ENCODE results near the gene OTUD1.

OTUD1 gene

DNA sequence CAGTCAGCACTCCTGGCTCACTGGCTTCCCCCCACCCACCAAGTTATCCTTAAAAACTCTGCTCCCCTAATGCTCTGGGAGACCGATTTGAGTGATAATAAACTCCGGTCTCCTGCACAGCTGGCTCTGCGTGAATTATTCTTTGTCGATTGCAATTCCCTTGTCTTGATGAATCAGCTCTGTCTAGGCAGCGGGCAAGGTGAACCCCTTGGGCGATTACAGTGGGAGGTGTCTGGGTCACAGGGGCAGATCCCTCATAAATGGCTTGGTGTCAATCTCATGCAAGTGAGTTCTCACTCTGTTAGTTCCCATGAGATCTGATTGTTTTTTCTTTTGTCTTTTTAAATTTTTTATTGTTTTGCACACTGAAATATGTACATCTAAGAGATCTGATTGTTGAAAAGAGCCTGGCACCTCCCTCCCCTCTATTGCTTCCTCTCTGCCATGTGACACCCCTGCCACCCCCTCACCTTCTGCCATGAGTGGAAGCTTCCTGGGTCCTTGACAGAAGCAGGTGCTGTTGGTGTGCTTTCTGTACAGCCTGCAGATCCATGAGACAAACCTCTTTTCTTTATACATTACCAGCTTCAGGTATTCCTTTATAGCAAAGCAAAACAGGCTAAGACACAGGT is 20.5 kb downstream of the OTUD1 start:
- no peak for DNase-seq (ENCODE audit: low read depth)
- H3K4me3 ChIP-seq (replicated peaks; ENCODE audit: low read depth, low read length) = no peak overlapping the region
- TF ChIP-seq CTCF (IDR thresholded peaks at IDR 0.05; ENCODE audit: low read length, missing control alignments) = no peak

GRCh38 chr10:23461557-23461956 is 22.7 kb downstream of the OTUD1 start:
- no peak for TF ChIP-seq CTCF (IDR thresholded peaks at IDR 0.05; ENCODE audit: low read length, missing control alignments)
- no peak overlapping the region for H3K4me3 ChIP-seq (replicated peaks; ENCODE audit: low read depth, low read length)

DNA sequence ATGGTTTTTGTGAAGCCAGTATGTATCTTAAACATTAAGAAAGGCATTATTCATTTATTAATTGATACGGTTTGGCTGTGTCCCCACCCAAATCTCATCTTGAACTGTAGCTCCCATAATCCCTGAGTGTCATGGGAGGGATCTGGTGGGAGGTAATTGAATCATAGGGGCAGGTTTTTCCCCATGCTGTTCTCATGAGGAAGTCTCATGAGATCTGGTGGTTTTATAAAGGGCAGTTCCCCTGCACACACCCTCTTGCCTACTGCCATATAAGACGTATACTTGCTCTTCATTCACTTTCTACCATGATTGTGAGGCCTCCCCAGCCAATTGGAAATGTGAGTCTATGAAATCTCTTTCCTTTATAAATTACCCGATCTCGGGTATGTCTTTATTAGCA is 28.1 kb downstream of the OTUD1 start:
- H3K4me3 ChIP-seq (replicated peaks; ENCODE audit: low read depth, low read length) = no peak overlapping the region
- DNase-seq (ENCODE audit: low read depth) = no peak
- TF ChIP-seq CTCF (IDR thresholded peaks at IDR 0.05; ENCODE audit: low read length, missing control alignments) = no peak

More at GRCh38 chr10:23461557-23461956, 22.7 kb downstream of the OTUD1 start:
- no peak for DNase-seq (ENCODE audit: low read depth)

- no peak for TF ChIP-seq CTCF (IDR thresholded peaks at IDR 0.05; ENCODE audit: low read length, missing control alignments)
- DNase-seq (ENCODE audit: low read depth) = no peak
- H3K4me3 ChIP-seq (replicated peaks; ENCODE audit: low read depth, low read length) = no peak overlapping the region
Measured at GRCh38 chr10:23467548-23467947, 28.7 kb downstream of the OTUD1 start.

- TF ChIP-seq CTCF (IDR thresholded peaks at IDR 0.05; ENCODE audit: low read length, missing control alignments) = no peak
- no peak overlapping the region for H3K4me3 ChIP-seq (replicated peaks; ENCODE audit: low read depth, low read length)
- DNase-seq (ENCODE audit: low read depth) = no peak
Measured at GRCh38 chr10:23469596-23470237, 30.8 kb downstream of the OTUD1 start.

- DNase-seq (ENCODE audit: low read depth) = no peak
- TF ChIP-seq CTCF (IDR thresholded peaks at IDR 0.05; ENCODE audit: low read length, missing control alignments) = no peak
Measured at GRCh38 chr10:23472181-23472580, 33.3 kb downstream of the OTUD1 start.

GRCh38 chr10:23474081-23474480 is 35.2 kb downstream of the OTUD1 start:
- H3K4me3 ChIP-seq (replicated peaks; ENCODE audit: low read depth, low read length) = no peak overlapping the region
- DNase-seq (ENCODE audit: low read depth) = no peak
- TF ChIP-seq CTCF (IDR thresholded peaks at IDR 0.05; ENCODE audit: low read length, missing control alignments) = no peak

More at GRCh38 chr10:23472181-23472580, 33.3 kb downstream of the OTUD1 start:
- no peak overlapping the region for H3K4me3 ChIP-seq (replicated peaks; ENCODE audit: low read depth, low read length)

All from fibroblast of pulmonary artery (primary cell).